ENCODE measurements around the gene CA9. TPM values are rescaled to one million over a fixed set of nuclear protein-coding genes. Genes with fewer than 3 reads are reported as not detected.

CA9 gene
- total and polyA plus RNA-seq, 5 donors = 1.0 to 1.4 (median 1.1) TPM; not detected in 1

- ATAC-seq (no peak), DNase-seq (no peak)
- WGBS = 69% methylated on average over 3 of the region's 3 CpGs
- Histone ChIP-seq H3K9me3 (ENCODE audit: control insufficient read depth, low read length) (no peaks in the 10 kb centered on the region), H3K27me3 (ENCODE audit: control insufficient read depth, insufficient read depth) (no peaks in the 10 kb centered on the region), H3K27ac (ENCODE audit: low read length) (peak overlapping the region; percentile 48), H3K4me1 (ENCODE audit: control insufficient read depth, insufficient read depth, low read length) (no peaks in the 10 kb centered on the region), H3K4me3 (ENCODE audit: low read length) (no peak overlapping the region)
- intact Hi-C loops (cut with DNase I) = loop anchor here in 3 of 4 donors (5.0 to 10.0 kb wide), 3 partner anchors 35 to 70 kb away; partner anchors contain the start of genes CREB3 (in 2 of the 3) and TLN1 (in 2 of the 3)
These were observed 11.9 kb upstream of the CA9 start for GRCh38 chr9:35661756-35662350.

DNA sequence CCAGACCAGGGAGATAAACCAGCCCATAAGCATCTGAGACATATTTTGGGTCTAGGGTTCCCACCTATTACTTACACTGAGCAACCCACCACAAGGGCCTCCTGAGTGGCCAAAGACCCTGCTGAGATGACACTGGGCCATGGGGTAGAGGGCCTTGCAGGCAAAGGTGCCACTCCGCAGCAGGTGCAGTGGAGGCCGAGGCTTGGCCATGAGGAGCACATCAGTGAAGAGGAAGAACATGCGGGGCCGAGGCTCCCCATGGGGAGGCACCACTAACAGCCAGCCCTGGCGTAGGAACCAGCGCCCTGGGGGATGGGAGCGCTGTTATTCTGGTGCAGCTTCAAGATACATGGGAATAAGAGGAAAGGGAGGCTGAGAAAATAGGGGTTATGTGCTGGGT lies 11.3 kb upstream of the CA9 start:
- H3K27ac ChIP-seq (ENCODE audit: low read length) = no peak overlapping the region
- WGBS = 87% methylated on average over 7 of the region's 7 CpGs
- H3K4me1 ChIP-seq (ENCODE audit: control insufficient read depth, insufficient read depth, low read length) = no peaks in the 10 kb centered on the region
- DNase-seq = no peak
- no peaks in the 10 kb centered on the region for H3K9me3 ChIP-seq (ENCODE audit: control insufficient read depth, low read length)
- no peak for ATAC-seq
- intact Hi-C loops (cut with DNase I) = loop anchor here in 3 of 4 donors (5.0 to 10.0 kb wide), 3 partner anchors 35 to 70 kb away; partner anchors contain the start of genes CREB3 (in 2 of the 3) and TLN1 (in 2 of the 3)
- no peak overlapping the region for H3K4me3 ChIP-seq (ENCODE audit: low read length)
- no peaks in the 10 kb centered on the region for H3K27me3 ChIP-seq (ENCODE audit: control insufficient read depth, insufficient read depth)

- Histone ChIP-seq H3K27ac (ENCODE audit: low read length) (peak within 1 kb of the TSS; percentile 29), H3K27me3 (ENCODE audit: control insufficient read depth, insufficient read depth) (no peaks in the 10 kb centered on the region), H3K4me1 (ENCODE audit: control insufficient read depth, insufficient read depth, low read length) (no peaks in the 10 kb centered on the region), H3K9me3 (ENCODE audit: control insufficient read depth, low read length) (no peaks in the 10 kb centered on the region), H3K4me3 (ENCODE audit: low read length) (peak within 1 kb of the TSS; percentile 48)
- ATAC-seq = peak; percentile 86 to 88
- 8% methylated on average over 58 of the region's 58 CpGs for WGBS
- peak; percentile 84 to 93 (median 93) for DNase-seq
- intact Hi-C loops (cut with DNase I) = loop anchor here in 3 of 4 donors (5.0 to 10.0 kb wide), 3 partner anchors 32 to 68 kb away; partner anchors contain the start of genes CREB3 (in 2 of the 3) and TLN1 (in 2 of the 3)
These were observed 8.9 kb upstream of the CA9 start, which contains the start of gene ARHGEF39 for GRCh38 chr9:35664531-35665470. TSS of gene ARHGEF39 (minus strand) at chr9:35665195. CDS start at chr9:35665169, 26 bp downstream.

DNA sequence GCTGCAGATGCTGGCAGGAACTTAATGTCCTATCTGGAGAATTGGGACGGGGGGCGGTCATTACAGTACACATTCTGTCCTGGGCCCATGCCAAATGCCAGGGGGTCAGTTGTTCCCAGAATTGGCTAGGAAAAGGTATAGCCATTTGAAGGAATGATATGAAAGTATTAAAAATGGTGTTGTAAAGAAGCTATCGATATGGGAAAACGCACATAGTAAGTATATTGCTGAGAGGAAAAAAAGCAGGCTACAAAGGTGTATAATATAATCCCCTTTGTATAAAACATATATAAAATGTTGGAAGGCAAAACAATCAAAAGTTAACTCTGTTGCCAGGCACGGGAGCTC lies 8.3 kb upstream of the CA9 start:
- intact Hi-C loops (cut with DNase I) = loop anchor here in 1 of 4 donors (10.0 kb wide), 1 partner anchor 59 kb away; no protein-coding TSS in a partner anchor
- DNase-seq (no peak), ATAC-seq (no peak)
- peak overlapping the region; percentile 26 for H3K27ac ChIP-seq (ENCODE audit: low read length)
- H3K27me3 ChIP-seq (ENCODE audit: control insufficient read depth, insufficient read depth) = no peaks in the 10 kb centered on the region
- H3K4me1 ChIP-seq (ENCODE audit: control insufficient read depth, insufficient read depth, low read length) = no peaks in the 10 kb centered on the region
- peak overlapping the region; percentile 48 for H3K4me3 ChIP-seq (ENCODE audit: low read length)
- WGBS = 29% methylated on average over 5 of the region's 5 CpGs
- H3K9me3 ChIP-seq (ENCODE audit: control insufficient read depth, low read length) = no peaks in the 10 kb centered on the region

- no peak overlapping the region for H3K27ac ChIP-seq (ENCODE audit: low read length)
These were observed 7.7 kb upstream of the CA9 start for GRCh38 chr9:35666045-35666444.

GRCh38 chr9:35666549-35666948 lies 7.2 kb upstream of the CA9 start:
- intact Hi-C loops (cut with DNase I) = loop anchor here in 1 of 4 donors (10.0 kb wide), 1 partner anchor 58 kb away; no protein-coding TSS in a partner anchor

More at GRCh38 chr9:35666045-35666444, 7.7 kb upstream of the CA9 start:
- no peaks in the 10 kb centered on the region for H3K4me1 ChIP-seq (ENCODE audit: control insufficient read depth, insufficient read depth, low read length)
- H3K27me3 ChIP-seq (ENCODE audit: control insufficient read depth, insufficient read depth) = no peaks in the 10 kb centered on the region
- intact Hi-C loops (cut with DNase I) = loop anchor here in 1 of 4 donors (10.0 kb wide), 1 partner anchor 59 kb away; no protein-coding TSS in a partner anchor
- no peak overlapping the region for H3K4me3 ChIP-seq (ENCODE audit: low read length)
- WGBS = 60% methylated on average over 1 of the region's 1 CpG
- DNase-seq (no peak), ATAC-seq (no peak)
- no peaks in the 10 kb centered on the region for H3K9me3 ChIP-seq (ENCODE audit: control insufficient read depth, low read length)

GRCh38 chr9:35667939-35668338 lies 5.8 kb upstream of the CA9 start:
- DNase-seq = no peak
- Histone ChIP-seq H3K27me3 (ENCODE audit: control insufficient read depth, insufficient read depth) (no peaks in the 10 kb centered on the region), H3K9me3 (ENCODE audit: control insufficient read depth, low read length) (no peaks in the 10 kb centered on the region), H3K4me1 (ENCODE audit: control insufficient read depth, insufficient read depth, low read length) (no peaks in the 10 kb centered on the region), H3K27ac (ENCODE audit: low read length) (no peak overlapping the region), H3K4me3 (ENCODE audit: low read length) (no peak overlapping the region)
- WGBS = 97% methylated on average over 3 of the region's 3 CpGs
- intact Hi-C loops (cut with DNase I) = loop anchor here in 1 of 4 donors (10.0 kb wide), 1 partner anchor 57 kb away; no protein-coding TSS in a partner anchor
- ATAC-seq = no peak

More at GRCh38 chr9:35666549-35666948, 7.2 kb upstream of the CA9 start:
- ATAC-seq (no peak), DNase-seq (no peak)
- H3K27ac ChIP-seq (ENCODE audit: low read length) = no peak overlapping the region
- H3K9me3 ChIP-seq (ENCODE audit: control insufficient read depth, low read length) = no peaks in the 10 kb centered on the region
- no peak overlapping the region for H3K4me3 ChIP-seq (ENCODE audit: low read length)
- no peaks in the 10 kb centered on the region for H3K4me1 ChIP-seq (ENCODE audit: control insufficient read depth, insufficient read depth, low read length)
- no peaks in the 10 kb centered on the region for H3K27me3 ChIP-seq (ENCODE audit: control insufficient read depth, insufficient read depth)
- 90% methylated on average over 5 of the region's 5 CpGs for WGBS

DNA sequence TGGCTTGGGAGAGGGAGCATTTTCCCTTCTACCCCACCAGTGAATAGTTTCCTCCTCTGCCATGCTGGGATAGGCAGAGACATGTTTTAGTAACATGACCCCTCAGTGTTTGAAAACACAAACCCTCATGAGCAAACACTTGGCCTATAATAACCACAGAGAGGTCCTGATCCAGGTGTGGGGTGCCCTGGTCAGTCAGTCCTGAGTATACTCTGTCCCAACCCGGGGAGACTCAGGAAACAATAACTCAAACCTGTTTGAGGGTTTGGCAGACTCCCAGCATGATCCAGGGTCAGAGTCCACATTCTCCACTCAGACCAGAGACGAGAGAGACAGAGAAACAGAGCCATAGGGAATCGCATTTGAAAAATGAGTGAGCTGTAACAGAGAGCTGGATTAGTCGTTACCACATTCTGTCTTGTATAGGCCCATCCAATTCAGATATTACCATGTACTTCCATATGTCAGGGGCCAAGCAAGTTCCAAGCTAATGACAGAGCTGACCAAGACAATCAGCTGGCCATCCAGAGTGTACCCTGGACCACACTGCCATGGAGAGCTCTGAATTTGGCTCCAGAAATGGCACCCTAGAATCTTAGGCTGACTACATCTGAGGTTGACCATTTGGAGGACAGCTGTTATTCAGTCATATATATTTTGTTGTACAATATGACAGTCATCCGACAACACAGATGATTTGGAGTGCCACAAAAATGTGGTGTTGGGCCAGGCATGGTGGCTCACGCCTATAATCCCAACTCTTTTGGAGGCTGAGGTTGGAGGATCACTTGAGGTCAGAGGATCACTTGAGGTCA lies 4.2 kb upstream of the CA9 start:
- H3K27ac ChIP-seq (ENCODE audit: low read length) = no peak overlapping the region
- no peak overlapping the region for H3K4me3 ChIP-seq (ENCODE audit: low read length)
- DNase-seq (no peak), ATAC-seq (no peak)
- 74% methylated on average over 6 of the region's 6 CpGs for WGBS
- H3K9me3 ChIP-seq (ENCODE audit: control insufficient read depth, low read length) = no peaks in the 10 kb centered on the region
- intact Hi-C loops (cut with DNase I) = loop anchor here in 1 of 4 donors (10.0 kb wide), 1 partner anchor 55 kb away; no protein-coding TSS in a partner anchor
- no peaks in the 10 kb centered on the region for H3K27me3 ChIP-seq (ENCODE audit: control insufficient read depth, insufficient read depth)
- no peaks in the 10 kb centered on the region for H3K4me1 ChIP-seq (ENCODE audit: control insufficient read depth, insufficient read depth, low read length)

- 81% methylated on average over 3 of the region's 3 CpGs for WGBS
- no peaks in the 10 kb centered on the region for H3K9me3 ChIP-seq (ENCODE audit: control insufficient read depth, low read length)
- intact Hi-C loops (cut with DNase I) = no loop called here
- no peak overlapping the region for H3K4me3 ChIP-seq (ENCODE audit: low read length)
- H3K27me3 ChIP-seq (ENCODE audit: control insufficient read depth, insufficient read depth) = no peaks in the 10 kb centered on the region
- ATAC-seq (no peak), DNase-seq (no peak)
- H3K27ac ChIP-seq (ENCODE audit: low read length) = no peak overlapping the region
- peaks cover 6% of the 10 kb centered on the region for H3K4me1 ChIP-seq (ENCODE audit: control insufficient read depth, insufficient read depth, low read length)
These were observed 265 bp downstream of the CA9 start for GRCh38 chr9:35674025-35674361.

GRCh38 chr9:35675204-35675603 lies 1.5 kb downstream of the CA9 start:
- ATAC-seq (peak in 1 of 2 donors; percentile 10), DNase-seq (no peak)
- no peaks in the 10 kb centered on the region for H3K9me3 ChIP-seq (ENCODE audit: control insufficient read depth, low read length)
- H3K27ac ChIP-seq (ENCODE audit: low read length) = no peak overlapping the region
- peaks cover 6% of the 10 kb centered on the region for H3K4me1 ChIP-seq (ENCODE audit: control insufficient read depth, insufficient read depth, low read length)
- intact Hi-C loops (cut with DNase I) = no loop called here
- H3K4me3 ChIP-seq (ENCODE audit: low read length) = peak overlapping the region; percentile 44
- 42% methylated on average over 13 of the region's 13 CpGs for WGBS
- H3K27me3 ChIP-seq (ENCODE audit: control insufficient read depth, insufficient read depth) = no peaks in the 10 kb centered on the region
